ENCODE measurements around the gene LGR4. TPM values are rescaled to one million over a fixed set of nuclear protein-coding genes. Genes with fewer than 3 reads are reported as not detected.

Gene LGR4
- total and polyA plus RNA-seq, 2 of the 13 experiments (the other 11 are each of a cell fraction or from before 2014, with no cell fraction given), result 42.1 to 68.7 TPM

- TF ChIP-seq ZNF382 (CRISPR knock-in tag; IDR thresholded peaks at IDR 0.05; ENCODE audit: borderline replicate concordance), result no peak
- no peak for TF ChIP-seq ZMYM2 (CRISPR knock-in tag; IDR thresholded peaks at IDR 0.05)
- no peak for TF ChIP-seq PRDM4 (CRISPR knock-in tag; IDR thresholded peaks at IDR 0.05; ENCODE audit: borderline replicate concordance)
- TF ChIP-seq, protein P1, sequence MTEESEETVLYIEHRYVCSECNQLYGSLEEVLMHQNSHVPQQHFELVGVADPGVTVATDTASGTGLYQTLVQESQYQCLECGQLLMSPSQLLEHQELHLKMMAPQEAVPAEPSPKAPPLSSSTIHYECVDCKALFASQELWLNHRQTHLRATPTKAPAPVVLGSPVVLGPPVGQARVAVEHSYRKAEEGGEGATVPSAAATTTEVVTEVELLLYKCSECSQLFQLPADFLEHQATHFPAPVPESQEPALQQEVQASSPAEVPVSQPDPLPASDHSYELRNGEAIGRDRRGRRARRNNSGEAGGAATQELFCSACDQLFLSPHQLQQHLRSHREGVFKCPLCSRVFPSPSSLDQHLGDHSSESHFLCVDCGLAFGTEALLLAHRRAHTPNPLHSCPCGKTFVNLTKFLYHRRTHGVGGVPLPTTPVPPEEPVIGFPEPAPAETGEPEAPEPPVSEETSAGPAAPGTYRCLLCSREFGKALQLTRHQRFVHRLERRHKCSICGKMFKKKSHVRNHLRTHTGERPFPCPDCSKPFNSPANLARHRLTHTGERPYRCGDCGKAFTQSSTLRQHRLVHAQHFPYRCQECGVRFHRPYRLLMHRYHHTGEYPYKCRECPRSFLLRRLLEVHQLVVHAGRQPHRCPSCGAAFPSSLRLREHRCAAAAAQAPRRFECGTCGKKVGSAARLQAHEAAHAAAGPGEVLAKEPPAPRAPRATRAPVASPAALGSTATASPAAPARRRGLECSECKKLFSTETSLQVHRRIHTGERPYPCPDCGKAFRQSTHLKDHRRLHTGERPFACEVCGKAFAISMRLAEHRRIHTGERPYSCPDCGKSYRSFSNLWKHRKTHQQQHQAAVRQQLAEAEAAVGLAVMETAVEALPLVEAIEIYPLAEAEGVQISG (CRISPR knock-in tag; IDR thresholded peaks at IDR 0.05), result peak; percentile 79
- TF ChIP-seq SMAD3 (CRISPR knock-in tag; IDR thresholded peaks at IDR 0.05), result no peak
- peak; percentile 69 for TF ChIP-seq ZNF614 (CRISPR knock-in tag; IDR thresholded peaks at IDR 0.05; ENCODE audit: borderline replicate concordance)
- TF ChIP-seq CBFB (CRISPR knock-in tag; IDR thresholded peaks at IDR 0.05), result peak; percentile 33; the same call in 1 of the 2 replicates
- no peak for TF ChIP-seq SMARCE1 (IDR thresholded peaks at IDR 0.05; ENCODE audit: borderline replicate concordance)
- no peak for TF ChIP-seq RFX5 (IDR thresholded peaks at IDR 0.05; ENCODE audit: low read depth, low read length)
- TF ChIP-seq KLF12 (CRISPR knock-in tag; IDR thresholded peaks at IDR 0.05; ENCODE audit: borderline replicate concordance), result no peak
- TF ChIP-seq ZNF639 (CRISPR knock-in tag; conservative IDR thresholded peaks at IDR 0.05), result 0 out of 2 replicates have a peak, but pooled peaks have one; percentile 19
- TF ChIP-seq CCAR2 (optimal IDR thresholded peaks at IDR 0.05; ENCODE audit: low read depth, low read length), result no peak
- TF ChIP-seq, protein P2, sequence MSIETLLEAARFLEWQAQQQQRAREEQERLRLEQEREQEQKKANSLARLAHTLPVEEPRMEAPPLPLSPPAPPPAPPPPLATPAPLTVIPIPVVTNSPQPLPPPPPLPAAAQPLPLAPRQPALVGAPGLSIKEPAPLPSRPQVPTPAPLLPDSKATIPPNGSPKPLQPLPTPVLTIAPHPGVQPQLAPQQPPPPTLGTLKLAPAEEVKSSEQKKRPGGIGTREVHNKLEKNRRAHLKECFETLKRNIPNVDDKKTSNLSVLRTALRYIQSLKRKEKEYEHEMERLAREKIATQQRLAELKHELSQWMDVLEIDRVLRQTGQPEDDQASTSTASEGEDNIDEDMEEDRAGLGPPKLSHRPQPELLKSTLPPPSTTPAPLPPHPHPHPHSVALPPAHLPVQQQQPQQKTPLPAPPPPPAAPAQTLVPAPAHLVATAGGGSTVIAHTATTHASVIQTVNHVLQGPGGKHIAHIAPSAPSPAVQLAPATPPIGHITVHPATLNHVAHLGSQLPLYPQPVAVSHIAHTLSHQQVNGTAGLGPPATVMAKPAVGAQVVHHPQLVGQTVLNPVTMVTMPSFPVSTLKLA (IDR thresholded peaks at IDR 0.05), result no peak
- TF ChIP-seq CHD2 (IDR thresholded peaks at IDR 0.05; ENCODE audit: low read depth, low read length), result peak; percentile 97
- TF ChIP-seq NONO (IDR thresholded peaks at IDR 0.05), result no peak
- TF ChIP-seq NONO (CRISPR knock-in tag; conservative IDR thresholded peaks at IDR 0.05), result peak; percentile 72
- TF ChIP-seq ZNF674 (CRISPR knock-in tag; IDR thresholded peaks at IDR 0.05; ENCODE audit: low read depth), result no peak
- TF ChIP-seq, protein P3, sequence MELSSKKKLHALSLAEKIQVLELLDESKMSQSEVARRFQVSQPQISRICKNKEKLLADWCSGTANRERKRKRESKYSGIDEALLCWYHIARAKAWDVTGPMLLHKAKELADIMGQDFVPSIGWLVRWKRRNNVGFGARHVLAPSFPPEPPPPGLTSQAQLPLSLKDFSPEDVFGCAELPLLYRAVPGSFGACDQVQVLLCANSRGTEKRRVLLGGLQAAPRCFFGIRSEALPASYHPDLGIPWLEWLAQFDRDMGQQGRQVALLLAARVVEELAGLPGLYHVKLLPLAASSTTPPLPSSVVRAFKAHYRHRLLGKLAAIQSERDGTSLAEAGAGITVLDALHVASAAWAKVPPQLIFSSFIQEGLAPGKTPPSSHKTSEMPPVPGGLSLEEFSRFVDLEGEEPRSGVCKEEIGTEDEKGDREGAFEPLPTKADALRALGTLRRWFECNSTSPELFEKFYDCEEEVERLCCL (CRISPR knock-in tag; IDR thresholded peaks at IDR 0.05; ENCODE audit: borderline replicate concordance), result no peak
- TF ChIP-seq CAMTA2 (CRISPR knock-in tag; IDR thresholded peaks at IDR 0.05; ENCODE audit: borderline replicate concordance), result no peak
Observed at GRCh38 chr11:27506200-27507182, 33.9 kb upstream of the LGR4 start, which contains the start of gene LIN7C (continued).

All from HepG2 (cell line).